HUES64 (cell line): Measurements from ENCODE around the gene RAB26.
A peak's percentile ranks its signal among the peaks of the same experiment; 100 is the strongest.

ENCODE experiments used
- H3K27ac ChIP-seq: 2 replicates; pipeline ENCODE4 v1.7.0; 2013; ENCODE audit warnings: low read depth, low read length, inconsistent platforms
- H3K27me3 ChIP-seq: 2 replicates; pipeline ENCODE4 v1.6.1; 2013; ENCODE audit warnings: mild to moderate bottlenecking, low read length; ENCODE audit not compliant: insufficient read depth
- H3K36me3 ChIP-seq: 2 replicates; pipeline ENCODE4 v1.6.1; 2013; ENCODE audit warnings: mild to moderate bottlenecking, low read length; ENCODE audit not compliant: insufficient read depth
- H3K4me1 ChIP-seq: 2 replicates; pipeline ENCODE4 v1.6.1; 2013; ENCODE audit warnings: mild to moderate bottlenecking, low read length, moderate library complexity; ENCODE audit not compliant: insufficient read depth
- H3K4me3 ChIP-seq: 2 replicates; pipeline ENCODE4 v1.5.1; 2013; ENCODE audit warnings: mild to moderate bottlenecking, low read length, moderate library complexity
- H3K9ac ChIP-seq: 2 replicates; pipeline ENCODE4 v1.6.1; 2013; ENCODE audit warnings: mild to moderate bottlenecking, low read depth, low read length
- H3K9me3 ChIP-seq: 2 replicates; pipeline ENCODE4 v1.6.1; 2013; ENCODE audit warnings: low read depth, low read length; ENCODE audit not compliant: insufficient read depth
- WGBS: fragments of 150-250, 120-280 bp; methylation state at CpG from one replicate; pipeline ENCODE4 v1.1.7; 2013; ENCODE audit warnings: missing lambda C conversion rate; 5-methylcytosine and 5-hydroxymethylcytosine counted together

Gene RAB26

GRCh38 chr16:2156849-2157224 is 8.4 kb downstream of the RAB26 start:
- peak overlapping the region; percentile 88 for H3K9ac ChIP-seq
- H3K27me3 ChIP-seq: no peaks in the 10 kb centered on the region
- peaks cover 32% of the 10 kb centered on the region for H3K36me3 ChIP-seq
- H3K4me1 ChIP-seq: peaks cover 21% of the 10 kb centered on the region
- 76% methylated on average over 5 of the region's 5 CpGs for WGBS
- peak overlapping the region; percentile 71 for H3K4me3 ChIP-seq
- no peak overlapping the region for H3K27ac ChIP-seq
- H3K9me3 ChIP-seq: no peaks in the 10 kb centered on the region

- Histone ChIP-seq H3K4me3 (0 out of 2 replicates have a peak overlapping the region, but pooled peaks have one; percentile 71), H3K36me3 (peaks cover 23% of the 10 kb centered on the region), H3K9ac (peak overlapping the region; percentile 88; the same call in 1 of the 2 replicates), H3K27ac (no peak overlapping the region), H3K9me3 (no peaks in the 10 kb centered on the region), H3K27me3 (no peaks in the 10 kb centered on the region), H3K4me1 (peaks cover 17% of the 10 kb centered on the region)
- 93% methylated on average over 27 of the region's 27 CpGs for WGBS
Measured at GRCh38 chr16:2157480-2158261, 9.2 kb downstream of the RAB26 start.

- Histone ChIP-seq H3K9ac (peak overlapping the region; percentile 33; the same call in 1 of the 2 replicates), H3K9me3 (no peaks in the 10 kb centered on the region), H3K4me1 (peaks cover 13% of the 10 kb centered on the region), H3K36me3 (peaks cover 18% of the 10 kb centered on the region), H3K27me3 (no peaks in the 10 kb centered on the region), H3K27ac (no peak overlapping the region), H3K4me3 (no peak overlapping the region)
- 96% methylated on average over 15 of the region's 15 CpGs for WGBS
Measured at GRCh38 chr16:2158262-2158638, 9.8 kb downstream of the RAB26 start.

GRCh38 chr16:2159175-2159838 is 10.9 kb downstream of the RAB26 start:
- Histone ChIP-seq H3K36me3 (peaks cover 10% of the 10 kb centered on the region), H3K4me1 (peaks cover 13% of the 10 kb centered on the region; the same call in 1 of the 2 replicates), H3K27ac (peak overlapping the region; percentile 30; the same call in 1 of the 2 replicates), H3K9ac (peak overlapping the region; percentile 52), H3K27me3 (no peaks in the 10 kb centered on the region), H3K9me3 (no peaks in the 10 kb centered on the region), H3K4me3 (no peak overlapping the region)
- WGBS: 83% methylated on average over 24 of the region's 24 CpGs

GRCh38 chr16:2160915-2161551 is 12.6 kb downstream of the RAB26 start:
- Histone ChIP-seq H3K4me1 (peaks cover 13% of the 10 kb centered on the region; the same call in 1 of the 2 replicates), H3K36me3 (peaks cover 9% of the 10 kb centered on the region), H3K4me3 (no peak overlapping the region), H3K27ac (no peak overlapping the region), H3K9ac (0 out of 2 replicates have a peak overlapping the region, but pooled peaks have one; percentile 19), H3K9me3 (no peaks in the 10 kb centered on the region), H3K27me3 (no peaks in the 10 kb centered on the region)
- 77% methylated on average over 18 of the region's 20 CpGs for WGBS

GRCh38 chr16:2161911-2162310 is 13.5 kb downstream of the RAB26 start:
- no peaks in the 10 kb centered on the region for H3K9me3 ChIP-seq
- H3K27me3 ChIP-seq: no peaks in the 10 kb centered on the region
- H3K36me3 ChIP-seq: peaks cover 18% of the 10 kb centered on the region
- no peak overlapping the region for H3K27ac ChIP-seq
- peaks cover 13% of the 10 kb centered on the region; the same call in 1 of the 2 replicates for H3K4me1 ChIP-seq
- H3K4me3 ChIP-seq: no peak overlapping the region
- H3K9ac ChIP-seq: peak overlapping the region; percentile 27; the same call in 1 of the 2 replicates
- WGBS: 95% methylated on average over 10 of the region's 10 CpGs

- WGBS: 96% methylated on average over 13 of the region's 13 CpGs
- no peaks in the 10 kb centered on the region for H3K9me3 ChIP-seq
- H3K9ac ChIP-seq: no peak overlapping the region
- H3K36me3 ChIP-seq: peaks cover 23% of the 10 kb centered on the region
- H3K4me1 ChIP-seq: peaks cover 13% of the 10 kb centered on the region; the same call in 1 of the 2 replicates
- no peak overlapping the region for H3K4me3 ChIP-seq
- no peak overlapping the region for H3K27ac ChIP-seq
- H3K27me3 ChIP-seq: no peaks in the 10 kb centered on the region
Measured at GRCh38 chr16:2162676-2163118, 14.3 kb downstream of the RAB26 start.

GRCh38 chr16:2163211-2163881 is 14.9 kb downstream of the RAB26 start:
- H3K36me3 ChIP-seq: peaks cover 29% of the 10 kb centered on the region
- 96% methylated on average over 26 of the region's 26 CpGs for WGBS
- no peaks in the 10 kb centered on the region for H3K27me3 ChIP-seq
- no peaks in the 10 kb centered on the region for H3K9me3 ChIP-seq
- H3K9ac ChIP-seq: no peak overlapping the region
- H3K27ac ChIP-seq: no peak overlapping the region
- no peak overlapping the region for H3K4me3 ChIP-seq
- peaks cover 13% of the 10 kb centered on the region; the same call in 1 of the 2 replicates for H3K4me1 ChIP-seq

- H3K4me3 ChIP-seq: no peak overlapping the region
- peaks cover 34% of the 10 kb centered on the region for H3K36me3 ChIP-seq
- no peak overlapping the region for H3K27ac ChIP-seq
- H3K9me3 ChIP-seq: no peaks in the 10 kb centered on the region
- H3K9ac ChIP-seq: no peak overlapping the region
- WGBS: 97% methylated on average over 12 of the region's 12 CpGs
- no peaks in the 10 kb centered on the region for H3K4me1 ChIP-seq
- H3K27me3 ChIP-seq: no peaks in the 10 kb centered on the region
Measured at GRCh38 chr16:2165861-2166260, 17.4 kb downstream of the RAB26 start.

- H3K4me3 ChIP-seq: no peak overlapping the region
- no peaks in the 10 kb centered on the region for H3K9me3 ChIP-seq
- H3K36me3 ChIP-seq: peaks cover 37% of the 10 kb centered on the region
- no peaks in the 10 kb centered on the region for H3K27me3 ChIP-seq
- H3K4me1 ChIP-seq: no peaks in the 10 kb centered on the region
- WGBS: 96% methylated on average over 17 of the region's 17 CpGs
- no peak overlapping the region for H3K9ac ChIP-seq
- H3K27ac ChIP-seq: no peak overlapping the region
Measured at GRCh38 chr16:2166263-2167067, 18.0 kb downstream of the RAB26 start.
